Mucosa of descending colon (tissue), 3 donors: Measurements from ENCODE around the gene PBX3. TPM values are rescaled to one million over a fixed set of nuclear protein-coding genes. Genes with fewer than 3 reads are reported as not detected.

ENCODE experiments used
- ATAC-seq: fragments of 200-7000 bp; cut with Tn5 transposase; one replicate; pipeline ENCODE4 v1.9.1; 2020; ENCODE audit warnings: mild to moderate bottlenecking, moderate library complexity
- DNase-seq, 3 donors: peaks; one replicate each; pipeline ENCODE4 v3.0.0-alpha.2; 2020
- H3K36me3 ChIP-seq: fragments of 200-600 bp; one replicate; pipeline ENCODE4 v1.8.0; 2021; ENCODE audit warnings: low read depth, mild to moderate bottlenecking
- H3K4me1 ChIP-seq: fragments of 200-600 bp; one replicate; pipeline ENCODE4 v1.8.0; 2021; ENCODE audit warnings: low read depth, mild to moderate bottlenecking
- H3K4me3 ChIP-seq: fragments of 200-600 bp; one replicate; pipeline ENCODE4 v1.8.0; 2021; ENCODE audit warnings: mild to moderate bottlenecking
- H3K9me3 ChIP-seq: fragments of 200-600 bp; one replicate; pipeline ENCODE4 v1.8.0; 2021; ENCODE audit warnings: mild to moderate bottlenecking
- intact Hi-C, 2 donors: fragments of 100-400 bp; cut with DNase I in 1 of 2; cut with micrococcal nuclease in 1 of 2; formaldehyde crosslinking; loops; one replicate each; pipeline versions ENCODE4 v1.11.0 to v1.11.1; 2022; cut with DNase I, micrococcal nuclease
- total RNA-seq, 3 donors: library from RNA; stranded (reverse); fragmentation: NEBNext Ultra II Directional in 2 of 3; extraction: Animal tissue kit (Norgen Biotek cat#: 25700) in 2 of 3; gene quantifications; one replicate each; pipeline versions ENCODE4 v1.2.1 to v1.2.4, GENCODE V29; 2021 to 2023
- TF ChIP-seq, protein P1 (sequence below): fragments of 200-600 bp; IDR thresholded peaks from one replicate; pipeline ENCODE4 v1.8.0; 2022; ENCODE audit warnings: antibody characterized with exemption, mild to moderate bottlenecking
- donor health status: DM: no; HTN: no; CAD: no; lungs with moderate emphysema.
- donor health status: DM: no; HTN: no; CAD: no.
- donor health status: DM: no; HTN: yes; CAD: no.

The PBX3 gene
- total RNA-seq, 3 donors from 2014 or later, result 11.7 to 71.7 (median 17.4) TPM

DNA sequence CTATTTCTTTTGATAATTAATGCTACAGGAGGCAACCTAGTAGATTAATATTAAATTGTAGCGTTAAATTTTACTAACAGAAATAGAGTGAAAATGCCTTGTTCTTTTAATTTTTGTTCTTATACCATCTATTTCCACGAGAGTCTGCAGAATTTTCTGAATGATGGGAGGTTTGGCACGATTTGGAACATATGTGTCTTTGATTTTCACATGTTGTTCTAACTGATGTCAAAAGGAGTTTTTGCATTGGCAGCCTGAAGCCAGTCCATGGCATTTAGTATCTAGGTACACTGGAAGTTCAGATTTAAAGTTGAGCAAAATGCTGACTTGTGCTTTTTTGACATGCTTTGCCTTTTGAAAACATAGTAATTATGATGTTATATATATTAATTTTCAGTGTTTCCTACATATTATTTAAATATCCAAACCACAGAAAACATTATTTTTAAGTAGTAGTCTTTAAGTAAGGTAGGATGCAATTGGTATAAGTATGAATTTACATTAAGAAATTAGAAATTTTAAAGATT is 103.0 kb downstream of the PBX3 start:
- H3K36me3 ChIP-seq, result no peaks in the 10 kb centered on the region
- no peak overlapping the region for H3K4me3 ChIP-seq
- ATAC-seq (no peak), DNase-seq (no peak)
- TF ChIP-seq, protein P1, sequence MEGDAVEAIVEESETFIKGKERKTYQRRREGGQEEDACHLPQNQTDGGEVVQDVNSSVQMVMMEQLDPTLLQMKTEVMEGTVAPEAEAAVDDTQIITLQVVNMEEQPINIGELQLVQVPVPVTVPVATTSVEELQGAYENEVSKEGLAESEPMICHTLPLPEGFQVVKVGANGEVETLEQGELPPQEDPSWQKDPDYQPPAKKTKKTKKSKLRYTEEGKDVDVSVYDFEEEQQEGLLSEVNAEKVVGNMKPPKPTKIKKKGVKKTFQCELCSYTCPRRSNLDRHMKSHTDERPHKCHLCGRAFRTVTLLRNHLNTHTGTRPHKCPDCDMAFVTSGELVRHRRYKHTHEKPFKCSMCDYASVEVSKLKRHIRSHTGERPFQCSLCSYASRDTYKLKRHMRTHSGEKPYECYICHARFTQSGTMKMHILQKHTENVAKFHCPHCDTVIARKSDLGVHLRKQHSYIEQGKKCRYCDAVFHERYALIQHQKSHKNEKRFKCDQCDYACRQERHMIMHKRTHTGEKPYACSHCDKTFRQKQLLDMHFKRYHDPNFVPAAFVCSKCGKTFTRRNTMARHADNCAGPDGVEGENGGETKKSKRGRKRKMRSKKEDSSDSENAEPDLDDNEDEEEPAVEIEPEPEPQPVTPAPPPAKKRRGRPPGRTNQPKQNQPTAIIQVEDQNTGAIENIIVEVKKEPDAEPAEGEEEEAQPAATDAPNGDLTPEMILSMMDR, result no peak
- H3K9me3 ChIP-seq, result no peaks in the 10 kb centered on the region
- intact Hi-C loops, result no loop called here
- no peaks in the 10 kb centered on the region for H3K4me1 ChIP-seq

DNA sequence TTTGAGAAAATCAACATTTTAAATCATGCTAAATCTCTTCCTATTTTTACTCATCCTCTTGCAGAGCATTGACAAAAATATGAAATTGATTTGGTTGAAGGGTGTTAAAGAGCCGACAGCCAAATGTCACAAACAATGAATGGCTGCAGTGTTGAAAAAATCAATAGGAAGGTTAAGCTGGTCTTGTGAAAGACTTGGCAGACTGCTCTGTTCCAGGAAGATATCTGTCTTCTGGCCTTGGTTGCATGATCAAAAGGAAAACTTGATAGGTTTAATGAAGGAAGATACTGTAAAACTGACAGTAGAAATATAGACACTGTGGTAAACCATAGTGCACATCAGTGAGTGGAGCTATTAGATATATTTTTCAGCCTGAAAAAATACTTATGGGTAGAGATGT is 103.6 kb downstream of the PBX3 start:
- TF ChIP-seq, protein P1, result no peak
- H3K36me3 ChIP-seq, result no peaks in the 10 kb centered on the region
- intact Hi-C loops, result no loop called here
- no peak for ATAC-seq
- no peaks in the 10 kb centered on the region for H3K4me1 ChIP-seq
- H3K9me3 ChIP-seq, result no peaks in the 10 kb centered on the region
- H3K4me3 ChIP-seq, result no peak overlapping the region
- no peak for DNase-seq

DNA sequence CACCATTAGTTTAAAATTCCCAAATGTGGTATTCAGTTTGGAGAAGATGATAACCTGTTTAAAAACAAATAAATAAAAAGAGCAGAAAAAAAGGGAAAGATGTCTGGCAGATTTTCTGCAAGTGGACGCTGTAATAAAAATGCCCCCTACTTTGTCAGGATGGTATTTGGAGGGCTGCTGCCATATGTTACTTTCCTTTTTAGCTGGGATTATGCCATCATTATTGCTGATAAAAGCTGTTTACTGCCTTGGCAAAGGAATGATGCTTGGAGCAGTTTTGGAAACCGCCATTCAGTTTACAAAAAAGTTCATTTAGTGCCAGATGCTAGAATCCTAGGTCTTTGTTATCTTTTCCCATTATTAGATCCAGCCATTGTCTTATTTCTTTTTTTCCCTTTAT is 104.8 kb downstream of the PBX3 start:
- intact Hi-C loops, result no loop called here
- H3K36me3 ChIP-seq, result no peaks in the 10 kb centered on the region
- ATAC-seq, result no peak
- TF ChIP-seq, protein P1, result no peak
- H3K9me3 ChIP-seq, result no peaks in the 10 kb centered on the region
- H3K4me1 ChIP-seq, result no peaks in the 10 kb centered on the region
- no peak for DNase-seq
- H3K4me3 ChIP-seq, result no peak overlapping the region

DNA sequence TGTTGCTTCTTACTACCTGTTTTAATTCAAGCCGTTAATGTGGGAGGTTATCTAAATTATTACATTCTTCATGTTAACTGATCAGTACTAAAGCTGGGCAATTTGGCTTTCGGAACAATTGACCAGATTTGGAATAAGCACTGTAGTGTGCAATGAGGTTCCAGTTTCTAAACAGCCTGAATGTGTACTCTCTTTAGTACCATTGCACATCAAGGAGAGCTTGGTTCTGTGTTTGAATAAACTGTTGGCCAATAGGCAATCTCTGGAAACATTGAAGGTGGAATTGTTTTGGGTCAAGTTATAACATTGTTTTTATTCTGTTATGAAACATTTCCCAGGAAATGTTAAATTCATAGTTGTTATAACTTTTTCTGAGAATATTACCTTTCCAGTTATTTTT is 105.2 kb downstream of the PBX3 start:
- Histone ChIP-seq H3K4me3 (no peak overlapping the region), H3K9me3 (no peaks in the 10 kb centered on the region), H3K4me1 (no peaks in the 10 kb centered on the region), H3K36me3 (no peaks in the 10 kb centered on the region)
- intact Hi-C loops, result no loop called here
- DNase-seq, result no peak
- TF ChIP-seq, protein P1, result no peak
- ATAC-seq, result no peak

DNA sequence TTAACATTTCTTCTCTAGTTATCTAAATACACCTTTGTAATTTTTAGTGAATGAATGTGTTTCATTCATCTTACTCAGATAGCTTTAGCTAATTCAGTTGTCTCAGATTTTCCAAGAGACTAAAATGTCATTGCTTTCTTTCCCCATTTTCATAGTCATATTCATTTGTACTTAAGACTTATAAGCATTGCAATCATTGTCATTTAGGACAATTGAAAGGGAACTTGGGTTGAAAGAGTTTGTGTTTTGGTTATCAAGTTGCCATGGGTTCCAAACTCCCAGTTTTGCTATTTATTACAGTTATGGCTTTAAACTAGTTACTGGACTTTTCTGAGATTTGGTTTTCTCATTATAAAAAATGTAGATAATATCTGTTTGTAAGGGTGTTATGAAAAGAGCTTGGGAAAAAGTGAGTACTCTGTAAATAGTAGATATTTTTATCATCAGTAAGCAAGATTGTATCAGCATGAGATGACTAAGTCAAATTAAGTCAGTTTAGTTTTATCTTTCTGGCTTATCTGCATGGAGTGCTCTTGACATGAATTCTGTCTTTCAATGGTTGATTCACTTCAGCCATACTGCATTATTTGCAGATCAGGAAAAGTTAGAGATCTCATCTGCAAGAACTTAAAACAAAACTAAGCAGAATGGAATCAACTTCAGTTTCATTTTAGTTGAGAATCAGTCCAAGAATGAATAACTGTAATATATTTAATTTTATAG is 107.5 kb downstream of the PBX3 start:
- Histone ChIP-seq H3K36me3 (no peaks in the 10 kb centered on the region), H3K9me3 (no peaks in the 10 kb centered on the region), H3K4me1 (no peaks in the 10 kb centered on the region), H3K4me3 (no peak overlapping the region)
- no peak for ATAC-seq
- intact Hi-C loops, result no loop called here
- no peak for DNase-seq
- TF ChIP-seq, protein P1, result no peak
